ENCODE data around the gene GPR78. TPM values are rescaled to one million over a fixed set of nuclear protein-coding genes. Genes with fewer than 3 reads are reported as not detected.

The GPR78 gene
- total RNA-seq, 2 experiments from 2014 or later, result 0.08 to 0.13 TPM

GRCh38 chr4:8599657-8600056 is 19.5 kb downstream of the GPR78 start:
- H3K36me3 Mint-ChIP-seq (ENCODE audit: low read depth), result no peaks in the 10 kb centered on the region
- peak; percentile 24 for DNase-seq
- ChIA-PET POLR2A (no interaction called here), CTCF (no interaction called here)
- no peaks in the 10 kb centered on the region for H3K9me3 Mint-ChIP-seq
- H3K27me3 Mint-ChIP-seq, result peaks cover 3% of the 10 kb centered on the region
- peaks cover 14% of the 10 kb centered on the region for H3K4me1 Mint-ChIP-seq
- H3K4me3 Mint-ChIP-seq, result no peak overlapping the region
- no peak overlapping the region for H3K27ac Mint-ChIP-seq

GRCh38 chr4:8600266-8600665 is 20.1 kb downstream of the GPR78 start:
- POLR2A ChIA-PET, result no interaction called here
- H3K4me3 Mint-ChIP-seq, result no peak overlapping the region
- CTCF ChIA-PET, result no interaction called here
- no peaks in the 10 kb centered on the region for H3K36me3 Mint-ChIP-seq (ENCODE audit: low read depth)
- peaks cover 3% of the 10 kb centered on the region for H3K27me3 Mint-ChIP-seq
- no peak overlapping the region for H3K27ac Mint-ChIP-seq
- no peak for DNase-seq
- H3K4me1 Mint-ChIP-seq, result peaks cover 14% of the 10 kb centered on the region
- H3K9me3 Mint-ChIP-seq, result no peaks in the 10 kb centered on the region

GRCh38 chr4:8600686-8601085 is 20.5 kb downstream of the GPR78 start:
- CTCF ChIA-PET, result no interaction called here
- no peaks in the 10 kb centered on the region for H3K36me3 Mint-ChIP-seq (ENCODE audit: low read depth)
- H3K27ac Mint-ChIP-seq, result no peak overlapping the region
- POLR2A ChIA-PET, result no interaction called here
- no peaks in the 10 kb centered on the region for H3K9me3 Mint-ChIP-seq
- H3K4me1 Mint-ChIP-seq, result peaks cover 14% of the 10 kb centered on the region
- H3K27me3 Mint-ChIP-seq, result peaks cover 3% of the 10 kb centered on the region
- DNase-seq, result no peak
- no peak overlapping the region for H3K4me3 Mint-ChIP-seq

GRCh38 chr4:8601086-8601485 is 20.9 kb downstream of the GPR78 start:
- no peak overlapping the region for H3K27ac Mint-ChIP-seq
- no peak for DNase-seq
- CTCF ChIA-PET, result no interaction called here
- no peak overlapping the region for H3K4me3 Mint-ChIP-seq
- peaks cover 3% of the 10 kb centered on the region for H3K27me3 Mint-ChIP-seq
- H3K9me3 Mint-ChIP-seq, result no peaks in the 10 kb centered on the region
- H3K36me3 Mint-ChIP-seq (ENCODE audit: low read depth), result no peaks in the 10 kb centered on the region
- POLR2A ChIA-PET, result no interaction called here
- peaks cover 14% of the 10 kb centered on the region for H3K4me1 Mint-ChIP-seq

- H3K9me3 Mint-ChIP-seq, result no peaks in the 10 kb centered on the region
- no peak overlapping the region for H3K27ac Mint-ChIP-seq
- peaks cover 3% of the 10 kb centered on the region for H3K27me3 Mint-ChIP-seq
- no peaks in the 10 kb centered on the region for H3K36me3 Mint-ChIP-seq (ENCODE audit: low read depth)
- POLR2A ChIA-PET, result no interaction called here
- no peak for DNase-seq
- CTCF ChIA-PET, result no interaction called here
- H3K4me3 Mint-ChIP-seq, result no peak overlapping the region
- H3K4me1 Mint-ChIP-seq, result peaks cover 14% of the 10 kb centered on the region
Observed at GRCh38 chr4:8601556-8601955, 21.4 kb downstream of the GPR78 start.

- no peak for DNase-seq
Observed at GRCh38 chr4:8602686-8603430, 22.7 kb downstream of the GPR78 start.

GRCh38 chr4:8603931-8604330 is 23.7 kb downstream of the GPR78 start:
- CTCF ChIA-PET, result no interaction called here
- Mint-ChIP-seq H3K27ac (no peak overlapping the region), H3K36me3 (ENCODE audit: low read depth) (no peaks in the 10 kb centered on the region), H3K4me1 (peaks cover 9% of the 10 kb centered on the region), H3K9me3 (no peaks in the 10 kb centered on the region), H3K27me3 (peaks cover 3% of the 10 kb centered on the region), H3K4me3 (no peak overlapping the region)
- DNase-seq, result no peak
- POLR2A ChIA-PET, result no interaction called here

More at GRCh38 chr4:8602686-8603430, 22.7 kb downstream of the GPR78 start:
- Mint-ChIP-seq H3K9me3 (no peaks in the 10 kb centered on the region), H3K27ac (no peak overlapping the region), H3K36me3 (ENCODE audit: low read depth) (no peaks in the 10 kb centered on the region), H3K4me3 (no peak overlapping the region), H3K4me1 (peaks cover 14% of the 10 kb centered on the region), H3K27me3 (peaks cover 3% of the 10 kb centered on the region)
- ChIA-PET POLR2A (no interaction called here), CTCF (no interaction called here)

- H3K36me3 Mint-ChIP-seq (ENCODE audit: low read depth), result no peaks in the 10 kb centered on the region
- POLR2A ChIA-PET, result no interaction called here
- DNase-seq, result no peak
Observed at GRCh38 chr4:8605289-8605688, 25.1 kb downstream of the GPR78 start.

GRCh38 chr4:8606476-8606875 is 26.3 kb downstream of the GPR78 start:
- Mint-ChIP-seq H3K4me3 (no peak overlapping the region), H3K4me1 (no peaks in the 10 kb centered on the region), H3K27ac (no peak overlapping the region), H3K9me3 (no peaks in the 10 kb centered on the region), H3K27me3 (peaks cover 6% of the 10 kb centered on the region), H3K36me3 (ENCODE audit: low read depth) (no peaks in the 10 kb centered on the region)
- DNase-seq, result no peak
- ChIA-PET POLR2A (no interaction called here), CTCF (no interaction called here)

More at GRCh38 chr4:8605289-8605688, 25.1 kb downstream of the GPR78 start:
- CTCF ChIA-PET, result no interaction called here
- no peak overlapping the region for H3K27ac Mint-ChIP-seq
- peaks cover 6% of the 10 kb centered on the region for H3K27me3 Mint-ChIP-seq
- no peaks in the 10 kb centered on the region for H3K4me1 Mint-ChIP-seq
- H3K4me3 Mint-ChIP-seq, result no peak overlapping the region
- H3K9me3 Mint-ChIP-seq, result no peaks in the 10 kb centered on the region

- POLR2A ChIA-PET, result no interaction called here
- Mint-ChIP-seq H3K27ac (no peak overlapping the region), H3K4me1 (no peaks in the 10 kb centered on the region)
Observed at GRCh38 chr4:8606966-8607365, 26.8 kb downstream of the GPR78 start.

GRCh38 chr4:8607603-8608481 is 27.6 kb downstream of the GPR78 start:
- Mint-ChIP-seq H3K9me3 (no peaks in the 10 kb centered on the region), H3K27ac (no peak overlapping the region), H3K36me3 (ENCODE audit: low read depth) (no peaks in the 10 kb centered on the region), H3K4me3 (no peak overlapping the region), H3K4me1 (no peaks in the 10 kb centered on the region), H3K27me3 (peaks cover 3% of the 10 kb centered on the region)
- DNase-seq, result peak; percentile 32
- ChIA-PET POLR2A (no interaction called here), CTCF (interaction anchor here (0.6 to 1.2 kb wide), 3 partner anchors 11 to 309 kb away, joined by 3 read pairs; no protein-coding TSS in a partner anchor)

More at GRCh38 chr4:8606966-8607365, 26.8 kb downstream of the GPR78 start:
- Mint-ChIP-seq H3K4me3 (no peak overlapping the region), H3K36me3 (ENCODE audit: low read depth) (no peaks in the 10 kb centered on the region), H3K27me3 (peaks cover 6% of the 10 kb centered on the region), H3K9me3 (no peaks in the 10 kb centered on the region)
- no peak for DNase-seq
- CTCF ChIA-PET, result interaction anchor here (0.6 to 1.2 kb wide), 3 partner anchors 10 to 310 kb away, joined by 3 read pairs; no protein-coding TSS in a partner anchor

- DNase-seq, result no peak
- Mint-ChIP-seq H3K9me3 (no peaks in the 10 kb centered on the region), H3K27ac (no peak overlapping the region), H3K36me3 (ENCODE audit: low read depth) (no peaks in the 10 kb centered on the region), H3K4me1 (no peaks in the 10 kb centered on the region), H3K4me3 (no peak overlapping the region), H3K27me3 (peaks cover 3% of the 10 kb centered on the region)
- POLR2A ChIA-PET, result no interaction called here
- CTCF ChIA-PET, result interaction anchor here (0.6 kb wide), 1 partner anchor 552 kb away, joined by 5 read pairs; no protein-coding TSS in a partner anchor
Observed at GRCh38 chr4:8608714-8609391, 28.7 kb downstream of the GPR78 start.

- CTCF ChIA-PET, result no interaction called here
- H3K36me3 Mint-ChIP-seq (ENCODE audit: low read depth), result no peaks in the 10 kb centered on the region
- H3K4me1 Mint-ChIP-seq, result no peaks in the 10 kb centered on the region
- no peaks in the 10 kb centered on the region for H3K9me3 Mint-ChIP-seq
- H3K27ac Mint-ChIP-seq, result no peak overlapping the region
- H3K27me3 Mint-ChIP-seq, result peaks cover 3% of the 10 kb centered on the region
- H3K4me3 Mint-ChIP-seq, result no peak overlapping the region
- no peak for DNase-seq
- POLR2A ChIA-PET, result no interaction called here
Observed at GRCh38 chr4:8609406-8609805, 29.2 kb downstream of the GPR78 start.
